ENCODE results near the gene BRME1. TPM values are rescaled to one million over a fixed set of nuclear protein-coding genes. Genes with fewer than 3 reads are reported as not detected.

Gene BRME1
- total RNA-seq, 1 donor from 2014 or later: 3.7 TPM

DNA sequence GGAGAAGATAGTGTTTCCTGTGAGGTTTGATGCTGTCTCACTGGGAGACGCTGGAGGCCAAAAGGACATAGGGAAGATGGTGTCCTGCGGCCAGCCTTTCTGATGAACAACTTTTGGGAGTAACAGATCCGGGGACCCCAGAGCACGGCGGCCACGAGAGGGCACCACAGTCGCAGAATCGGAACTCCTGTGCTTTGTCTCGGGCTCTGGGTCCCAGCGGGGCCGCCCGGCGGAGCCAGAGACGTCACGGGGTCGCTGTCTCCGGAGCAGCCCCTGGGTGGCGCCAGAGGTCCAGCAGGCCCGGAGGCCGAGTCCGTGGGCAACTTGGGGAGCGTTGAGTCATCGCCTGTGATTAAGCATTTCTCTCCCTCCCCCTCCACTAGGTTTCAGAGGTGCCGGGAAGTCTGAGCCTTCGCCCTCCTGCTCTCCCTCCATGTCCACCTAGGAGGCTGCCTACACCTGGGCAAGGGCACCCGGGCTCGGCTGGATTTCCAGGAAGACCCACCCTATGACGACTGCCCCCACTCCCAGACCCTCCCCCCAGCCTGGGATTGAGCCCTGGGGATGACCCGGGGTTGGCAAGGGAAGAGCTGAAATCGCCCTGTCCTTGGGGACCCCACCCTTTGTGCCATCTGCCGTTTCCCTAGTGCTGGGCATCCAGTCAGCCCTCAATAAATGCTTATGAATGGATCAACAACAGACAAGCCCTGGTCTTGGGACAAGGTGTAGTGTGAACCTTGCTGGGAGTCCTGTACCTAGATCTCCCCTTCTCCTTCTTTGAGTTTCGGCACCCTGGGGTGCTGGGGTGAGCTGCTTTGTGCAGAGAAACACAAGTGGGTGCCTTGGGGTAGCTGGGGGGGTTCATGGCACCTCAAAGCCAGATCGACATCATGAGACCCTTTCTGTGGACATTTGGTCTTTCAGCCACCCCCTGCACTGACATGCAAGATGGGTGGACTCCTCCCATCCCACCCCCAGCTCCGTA is 25.6 kb downstream of the BRME1 start:
- H3K27ac Mint-ChIP-seq (ENCODE audit: unreplicated experiment): peak overlapping the region; percentile 93
- peak overlapping the region; percentile 32 for H3K4me3 Mint-ChIP-seq (ENCODE audit: unreplicated experiment)
- no peaks in the 10 kb centered on the region for H3K36me3 Mint-ChIP-seq (ENCODE audit: unreplicated experiment)
- DNase-seq (ENCODE audit: extremely low spot score, unreplicated experiment): peak; percentile 99
- H3K9me3 Mint-ChIP-seq (ENCODE audit: unreplicated experiment): no peaks in the 10 kb centered on the region
- H3K27me3 Mint-ChIP-seq (ENCODE audit: unreplicated experiment): no peaks in the 10 kb centered on the region
- TF ChIP-seq, protein P1, sequence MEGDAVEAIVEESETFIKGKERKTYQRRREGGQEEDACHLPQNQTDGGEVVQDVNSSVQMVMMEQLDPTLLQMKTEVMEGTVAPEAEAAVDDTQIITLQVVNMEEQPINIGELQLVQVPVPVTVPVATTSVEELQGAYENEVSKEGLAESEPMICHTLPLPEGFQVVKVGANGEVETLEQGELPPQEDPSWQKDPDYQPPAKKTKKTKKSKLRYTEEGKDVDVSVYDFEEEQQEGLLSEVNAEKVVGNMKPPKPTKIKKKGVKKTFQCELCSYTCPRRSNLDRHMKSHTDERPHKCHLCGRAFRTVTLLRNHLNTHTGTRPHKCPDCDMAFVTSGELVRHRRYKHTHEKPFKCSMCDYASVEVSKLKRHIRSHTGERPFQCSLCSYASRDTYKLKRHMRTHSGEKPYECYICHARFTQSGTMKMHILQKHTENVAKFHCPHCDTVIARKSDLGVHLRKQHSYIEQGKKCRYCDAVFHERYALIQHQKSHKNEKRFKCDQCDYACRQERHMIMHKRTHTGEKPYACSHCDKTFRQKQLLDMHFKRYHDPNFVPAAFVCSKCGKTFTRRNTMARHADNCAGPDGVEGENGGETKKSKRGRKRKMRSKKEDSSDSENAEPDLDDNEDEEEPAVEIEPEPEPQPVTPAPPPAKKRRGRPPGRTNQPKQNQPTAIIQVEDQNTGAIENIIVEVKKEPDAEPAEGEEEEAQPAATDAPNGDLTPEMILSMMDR (IDR thresholded peaks at IDR 0.05): peak; percentile 100
- H3K4me1 Mint-ChIP-seq (ENCODE audit: unreplicated experiment): peaks cover 34% of the 10 kb centered on the region

GRCh38 chr19:13877303-13877702 is 28.6 kb downstream of the BRME1 start:
- H3K36me3 Mint-ChIP-seq (ENCODE audit: unreplicated experiment): no peaks in the 10 kb centered on the region
- no peak overlapping the region for H3K4me3 Mint-ChIP-seq (ENCODE audit: unreplicated experiment)
- DNase-seq (ENCODE audit: extremely low spot score, unreplicated experiment): no peak

GRCh38 chr19:13876834-13877233 is 29.1 kb downstream of the BRME1 start, which contains the start of gene NANOS3:
Gene NANOS3, plus strand, starts transcription at chr19:13877134. Its CDS starts 115 bp downstream, at chr19:13877249.
- no peaks in the 10 kb centered on the region for H3K36me3 Mint-ChIP-seq (ENCODE audit: unreplicated experiment)
- H3K9me3 Mint-ChIP-seq (ENCODE audit: unreplicated experiment): no peaks in the 10 kb centered on the region

More at GRCh38 chr19:13877303-13877702, 28.6 kb downstream of the BRME1 start:
- H3K27me3 Mint-ChIP-seq (ENCODE audit: unreplicated experiment): no peaks in the 10 kb centered on the region
- TF ChIP-seq, protein P1 (IDR thresholded peaks at IDR 0.05): no peak
- no peak overlapping the region for H3K27ac Mint-ChIP-seq (ENCODE audit: unreplicated experiment)
- H3K4me1 Mint-ChIP-seq (ENCODE audit: unreplicated experiment): peaks cover 34% of the 10 kb centered on the region
- no peaks in the 10 kb centered on the region for H3K9me3 Mint-ChIP-seq (ENCODE audit: unreplicated experiment)

DNA sequence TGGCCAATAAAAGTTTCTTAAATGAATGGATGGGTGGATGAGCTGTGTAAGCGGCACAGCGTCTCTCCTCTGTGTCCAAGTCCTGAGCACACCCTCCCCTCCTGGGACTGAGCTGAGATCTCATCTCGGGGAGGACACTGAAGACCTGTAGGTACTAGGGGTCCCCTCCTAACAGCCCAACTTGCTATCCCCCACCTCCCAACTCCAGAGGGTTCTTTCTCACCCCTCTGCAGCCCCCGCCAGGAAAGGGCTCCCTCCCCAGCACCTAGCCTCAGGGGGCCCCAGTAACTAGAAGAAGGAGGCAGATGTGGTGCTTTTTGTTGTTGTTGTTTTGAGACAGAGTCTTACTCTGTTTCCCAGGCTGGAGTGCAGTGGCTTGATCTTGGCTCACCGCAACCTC is 30.1 kb downstream of the BRME1 start:
- no peak overlapping the region for H3K4me3 Mint-ChIP-seq (ENCODE audit: unreplicated experiment)
- peaks cover 19% of the 10 kb centered on the region for H3K4me1 Mint-ChIP-seq (ENCODE audit: unreplicated experiment)
- H3K27ac Mint-ChIP-seq (ENCODE audit: unreplicated experiment): no peak overlapping the region
- DNase-seq (ENCODE audit: extremely low spot score, unreplicated experiment): no peak
- TF ChIP-seq, protein P1 (IDR thresholded peaks at IDR 0.05): no peak
- no peaks in the 10 kb centered on the region for H3K36me3 Mint-ChIP-seq (ENCODE audit: unreplicated experiment)
- no peaks in the 10 kb centered on the region for H3K9me3 Mint-ChIP-seq (ENCODE audit: unreplicated experiment)
- no peaks in the 10 kb centered on the region for H3K27me3 Mint-ChIP-seq (ENCODE audit: unreplicated experiment)

More at GRCh38 chr19:13876834-13877233, 29.1 kb downstream of the BRME1 start, which contains the start of gene NANOS3:
- Mint-ChIP-seq H3K27me3 (ENCODE audit: unreplicated experiment) (no peaks in the 10 kb centered on the region), H3K4me3 (ENCODE audit: unreplicated experiment) (no peak within 1 kb of the TSS), H3K27ac (ENCODE audit: unreplicated experiment) (no peak within 1 kb of the TSS), H3K4me1 (ENCODE audit: unreplicated experiment) (peaks cover 29% of the 10 kb centered on the region)
- TF ChIP-seq, protein P1 (IDR thresholded peaks at IDR 0.05): no peak
- no peak for DNase-seq (ENCODE audit: extremely low spot score, unreplicated experiment)
